ENCODE measurements around the gene FANCB. TPM values are rescaled to one million over a fixed set of nuclear protein-coding genes. Genes with fewer than 3 reads are reported as not detected.

Gene FANCB
- total RNA-seq: 10 to 100 TPM in 1 of 2 donors, 1 to 10 TPM in 1; 4.8 to 11.7 TPM

GRCh38 chrX:14872851-14873675 lies at the start of gene FANCB, which contains the start of gene MOSPD2:
FANCB (minus strand) TSS chrX:14873069; CDS start chrX:14865510, 7,559 bp downstream.
MOSPD2 (plus strand) TSS chrX:14873421; CDS start chrX:14873529, 108 bp downstream.

Other genes starting within 250 kb of the FANCB start
- 10 to 100 TPM; 25.1 to 27.3 TPM for gene MOSPD2, start 352 bp upstream of the FANCB start, total RNA-seq

All from melanocyte of skin (primary cell).